Anterior cingulate cortex (tissue), 58 donors: ENCODE data around the gene GPR161.

Experiments
- DNase-seq, 58 donors: peaks; one replicate each; lab custom pipeline; 2025; lab: John Stamatoyannopoulos, UW

GPR161 gene

GRCh38 chr1:168148916-168149315 is 12.2 kb upstream of the GPR161 start:
- DNase-seq: no peak

- no peak for DNase-seq
Measured at GRCh38 chr1:168146626-168147025, 9.9 kb upstream of the GPR161 start.

GRCh38 chr1:168146160-168146539 is 9.4 kb upstream of the GPR161 start:
- DNase-seq: no peak

- DNase-seq: peak in 51 of 58 donors; percentile 5 to 85 (median 43)
Measured at GRCh38 chr1:168145184-168146159, 8.7 kb upstream of the GPR161 start.

GRCh38 chr1:168141871-168142385 is 5.2 kb upstream of the GPR161 start:
- DNase-seq: no peak

GRCh38 chr1:168139070-168139469 is 2.3 kb upstream of the GPR161 start:
- DNase-seq: no peak

GRCh38 chr1:168138134-168138533 is 1.4 kb upstream of the GPR161 start:
- no peak for DNase-seq

- DNase-seq: no peak
Measured at GRCh38 chr1:168137515-168137821, 738 bp upstream of the GPR161 start.

GRCh38 chr1:168135921-168136708 is 615 bp downstream of the GPR161 start:
- DNase-seq: peak in 2 of 58 donors; percentile 6 to 24

- DNase-seq: no peak
Measured at GRCh38 chr1:168135116-168135920, 1.4 kb downstream of the GPR161 start.

GRCh38 chr1:168134642-168135041 is 2.1 kb downstream of the GPR161 start:
- DNase-seq: no peak

- no peak for DNase-seq
Measured at GRCh38 chr1:168134132-168134531, 2.6 kb downstream of the GPR161 start.

- no peak for DNase-seq
Measured at GRCh38 chr1:168129933-168130332, 6.8 kb downstream of the GPR161 start.

GRCh38 chr1:168127503-168127902 is 9.2 kb downstream of the GPR161 start:
- DNase-seq: no peak

GRCh38 chr1:168125051-168125450 is 11.7 kb downstream of the GPR161 start:
- DNase-seq: no peak

GRCh38 chr1:168121401-168122011 is 15.2 kb downstream of the GPR161 start:
- peak in 9 of 58 donors; percentile 8 to 38 (median 15) for DNase-seq

- no peak for DNase-seq
Measured at GRCh38 chr1:168119750-168120149, 17.0 kb downstream of the GPR161 start.

GRCh38 chr1:168116327-168116799 is 20.4 kb downstream of the GPR161 start:
- no peak for DNase-seq

- no peak for DNase-seq
Measured at GRCh38 chr1:168114845-168115244, 21.9 kb downstream of the GPR161 start.
